Natural killer cell treated with Interleukin-12 subunit alpha and Interleukin-12 subunit beta and Interleukin-15 and Interleukin-18, amount 100 ng/mL, for 72 hours (primary cell): ENCODE measurements around the gene TMEM72. TPM values are rescaled to one million over a fixed set of nuclear protein-coding genes. Genes with fewer than 3 reads are reported as not detected.

ENCODE experiments used
- ATAC-seq, 2 donors: fragments of 150-1000 bp; cut with Tn5 transposase in 1 of 2; sonication (Bioruptor Pico), chemical (Tn5 transposase) in 1 of 2; 2 replicates each; pipeline ENCODE4 v1.10.0; 2021
- DNase-seq: peaks from one replicate; pipeline ENCODE4 v3.0.0; 2022; ENCODE audit warnings: low spot score
- H3K27ac Mint-ChIP-seq, 2 donors: 1 replicate in 1 of 2; 2 replicates in 1 of 2; pipeline ENCODE4 v1.8.0; 2022; ENCODE audit warnings: mixed read lengths in 2 of 2, mild to moderate bottlenecking in 1 of 2, moderate library complexity in 1 of 2
- H3K27me3 Mint-ChIP-seq, 2 donors: 1 replicate in 1 of 2; 2 replicates in 1 of 2; pipeline ENCODE4 v1.8.0; 2022; ENCODE audit warnings: mixed read lengths in 2 of 2
- H3K36me3 Mint-ChIP-seq: one replicate; pipeline ENCODE4 v1.8.0; 2022; ENCODE audit warnings: mixed read lengths
- H3K4me1 Mint-ChIP-seq, 2 donors: 1 replicate in 1 of 2; 2 replicates in 1 of 2; pipeline ENCODE4 v1.8.0; 2022; ENCODE audit warnings: low read depth in 2 of 2, mixed read lengths in 2 of 2, mild to moderate bottlenecking in 1 of 2
- H3K4me3 Mint-ChIP-seq: one replicate; pipeline ENCODE4 v1.8.0; 2022; ENCODE audit warnings: mixed read lengths
- H3K9me3 Mint-ChIP-seq: 2 replicates; pipeline ENCODE4 v1.8.0; 2022; ENCODE audit warnings: mixed read lengths
- total RNA-seq, 2 donors: library from RNA; stranded (reverse); gene quantifications; one replicate each; pipeline ENCODE4 v1.2.3, GENCODE V29; 2022

The TMEM72 gene
- total RNA-seq, 2 donors from 2014 or later: not detected

GRCh38 chr10:44916429-44916828, 5.3 kb downstream of the TMEM72 start:
- H3K4me3 Mint-ChIP-seq: no peak overlapping the region
- DNase-seq: no peak
- ATAC-seq: no peak
- no peaks in the 10 kb centered on the region for H3K9me3 Mint-ChIP-seq
- H3K4me1 Mint-ChIP-seq: peaks cover 10 to 17% of the 10 kb centered on the region in 2 donors
- peaks cover 0 to 7% of the 10 kb centered on the region in 2 donors for H3K27me3 Mint-ChIP-seq
- no peak overlapping the region for H3K27ac Mint-ChIP-seq
- no peaks in the 10 kb centered on the region for H3K36me3 Mint-ChIP-seq

DNA sequence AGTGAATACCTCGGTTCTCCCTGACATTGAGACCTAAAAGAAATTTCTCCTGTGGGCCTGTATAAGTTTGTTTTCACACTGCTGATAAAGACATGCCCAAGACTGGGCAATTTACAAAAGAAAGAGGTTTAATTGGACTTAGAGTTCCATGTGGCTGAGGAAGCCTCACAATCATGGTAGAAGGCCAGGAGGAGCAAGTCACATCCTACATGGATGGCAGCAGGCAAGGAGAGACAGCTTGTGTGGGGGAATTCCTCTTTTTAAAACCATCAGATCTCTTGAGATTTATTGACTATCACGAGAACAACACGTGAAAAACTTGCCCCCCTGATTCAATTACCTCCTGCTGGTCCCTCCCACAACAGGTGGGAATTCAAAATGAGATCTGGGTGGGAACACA, 6.7 kb downstream of the TMEM72 start:
- Mint-ChIP-seq H3K27ac (no peak overlapping the region), H3K36me3 (no peaks in the 10 kb centered on the region), H3K4me1 (peaks cover 10 to 17% of the 10 kb centered on the region in 2 donors), H3K4me3 (no peak overlapping the region), H3K9me3 (no peaks in the 10 kb centered on the region), H3K27me3 (peaks cover 0 to 7% of the 10 kb centered on the region in 2 donors)
- ATAC-seq: no peak
- no peak for DNase-seq

GRCh38 chr10:44920252-44920651, 9.1 kb downstream of the TMEM72 start:
- ATAC-seq: no peak
- Mint-ChIP-seq H3K9me3 (no peaks in the 10 kb centered on the region), H3K27ac (no peak overlapping the region), H3K4me3 (no peak overlapping the region), H3K4me1 (peaks cover 0 to 3% of the 10 kb centered on the region in 2 donors), H3K36me3 (no peaks in the 10 kb centered on the region), H3K27me3 (peaks cover 0 to 7% of the 10 kb centered on the region in 2 donors)
- no peak for DNase-seq

DNA sequence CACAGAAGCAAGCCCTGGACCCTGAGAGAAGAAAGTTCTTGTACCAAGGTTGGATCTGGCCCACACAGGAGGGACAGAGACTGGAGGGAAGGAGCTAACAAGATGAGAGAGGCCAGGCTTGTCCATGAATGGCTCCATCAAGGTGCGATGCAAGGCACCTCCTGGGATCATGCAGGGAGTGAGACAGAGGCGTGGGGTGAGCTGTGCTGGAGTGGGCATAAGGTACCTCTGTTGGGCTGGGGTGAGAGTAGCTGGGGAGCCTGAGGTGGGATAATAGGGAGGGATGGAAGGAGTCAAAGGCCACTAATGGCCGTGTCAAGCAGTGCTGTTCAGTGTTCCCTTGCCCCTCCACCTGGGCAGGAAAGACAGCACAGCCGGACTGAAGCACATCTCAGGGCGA, 9.9 kb downstream of the TMEM72 start:
- H3K4me1 Mint-ChIP-seq: peaks cover 0 to 3% of the 10 kb centered on the region in 2 donors
- H3K27me3 Mint-ChIP-seq: peaks cover 0 to 7% of the 10 kb centered on the region in 2 donors
- no peak for DNase-seq
- H3K4me3 Mint-ChIP-seq: no peak overlapping the region
- no peak overlapping the region for H3K27ac Mint-ChIP-seq
- no peaks in the 10 kb centered on the region for H3K9me3 Mint-ChIP-seq
- H3K36me3 Mint-ChIP-seq: no peaks in the 10 kb centered on the region
- peak in 1 of 2 donors; percentile 33 for ATAC-seq

GRCh38 chr10:44921506-44921905, 10.4 kb downstream of the TMEM72 start:
- no peak overlapping the region for H3K27ac Mint-ChIP-seq
- no peaks in the 10 kb centered on the region for H3K36me3 Mint-ChIP-seq
- H3K4me3 Mint-ChIP-seq: no peak overlapping the region
- no peak for DNase-seq
- peaks cover 0 to 7% of the 10 kb centered on the region in 2 donors for H3K27me3 Mint-ChIP-seq
- H3K4me1 Mint-ChIP-seq: peaks cover 0 to 3% of the 10 kb centered on the region in 2 donors
- no peaks in the 10 kb centered on the region for H3K9me3 Mint-ChIP-seq
- ATAC-seq: no peak

- Mint-ChIP-seq H3K36me3 (no peaks in the 10 kb centered on the region), H3K9me3 (no peaks in the 10 kb centered on the region), H3K4me1 (peaks cover 0 to 2% of the 10 kb centered on the region in 2 donors), H3K27me3 (peaks cover 0 to 6% of the 10 kb centered on the region in 2 donors), H3K4me3 (no peak overlapping the region), H3K27ac (no peak overlapping the region)
- DNase-seq: no peak
- ATAC-seq: no peak
Measured at GRCh38 chr10:44922021-44922420, 10.9 kb downstream of the TMEM72 start.

DNA sequence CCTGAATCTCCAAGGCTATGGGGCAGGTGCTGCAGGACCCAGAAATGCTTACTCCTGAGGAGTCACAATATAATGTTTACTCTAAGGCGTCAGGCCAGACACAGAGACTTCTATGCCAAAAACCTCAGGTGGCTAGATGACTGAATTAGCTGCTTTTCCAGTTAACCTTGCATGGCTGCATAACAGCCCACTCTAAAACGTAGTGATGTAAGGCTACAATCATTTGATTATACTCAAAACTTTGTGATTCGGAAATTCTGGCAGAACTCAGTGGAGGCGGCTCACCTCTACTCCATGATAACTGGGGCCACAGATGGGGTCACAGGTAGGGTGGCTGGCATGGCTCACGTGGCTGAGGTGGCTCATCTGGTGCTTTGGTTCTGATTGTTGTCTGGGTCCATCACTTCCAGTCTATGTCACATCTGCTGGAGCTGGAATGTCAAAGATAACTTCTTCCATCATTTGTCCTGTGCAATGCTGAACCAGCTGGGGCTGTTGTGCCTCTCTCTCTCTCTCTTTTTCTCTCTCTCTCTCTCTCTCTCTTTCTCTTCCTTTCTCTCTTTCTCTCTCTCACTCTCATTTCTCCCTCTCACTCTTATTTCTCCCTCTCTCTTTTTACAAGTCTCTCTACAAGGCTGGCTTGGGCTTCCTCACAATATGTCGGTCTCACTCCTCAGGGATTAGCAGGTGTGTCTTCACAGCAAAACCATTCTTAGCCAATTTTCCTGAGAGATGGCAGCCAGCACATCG, 11.8 kb downstream of the TMEM72 start:
- Mint-ChIP-seq H3K36me3 (no peaks in the 10 kb centered on the region), H3K9me3 (no peaks in the 10 kb centered on the region), H3K27ac (no peak overlapping the region), H3K4me3 (no peak overlapping the region), H3K27me3 (peaks cover 0 to under 1% of the 10 kb centered on the region in 2 donors), H3K4me1 (no peaks in the 10 kb centered on the region)
- DNase-seq (no peak), ATAC-seq (no peak)

DNA sequence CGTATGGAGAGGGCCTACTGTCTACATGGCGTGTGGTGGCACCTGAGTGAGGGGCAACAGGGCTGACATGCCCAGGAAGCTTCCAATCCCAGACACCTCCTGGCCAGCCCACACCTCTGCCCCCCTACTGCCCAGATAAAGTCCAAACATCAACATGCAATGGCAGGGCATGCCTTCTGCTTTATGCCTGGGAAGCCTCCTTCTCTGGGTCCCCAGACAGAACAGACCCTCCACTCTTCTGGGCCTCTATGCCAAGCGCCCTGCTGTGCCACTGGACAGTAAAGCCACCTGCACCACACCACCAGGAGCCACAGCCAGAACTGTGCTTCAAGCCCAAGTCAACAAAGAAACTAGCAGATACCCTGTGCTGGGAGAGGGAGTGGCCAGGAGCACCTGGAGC, 12.5 kb downstream of the TMEM72 start:
- no peak overlapping the region for H3K4me3 Mint-ChIP-seq
- H3K4me1 Mint-ChIP-seq: no peaks in the 10 kb centered on the region
- H3K9me3 Mint-ChIP-seq: no peaks in the 10 kb centered on the region
- H3K27ac Mint-ChIP-seq: no peak overlapping the region
- ATAC-seq (no peak), DNase-seq (no peak)
- no peaks in the 10 kb centered on the region for H3K36me3 Mint-ChIP-seq
- peaks cover 0 to 7% of the 10 kb centered on the region in 2 donors for H3K27me3 Mint-ChIP-seq

DNA sequence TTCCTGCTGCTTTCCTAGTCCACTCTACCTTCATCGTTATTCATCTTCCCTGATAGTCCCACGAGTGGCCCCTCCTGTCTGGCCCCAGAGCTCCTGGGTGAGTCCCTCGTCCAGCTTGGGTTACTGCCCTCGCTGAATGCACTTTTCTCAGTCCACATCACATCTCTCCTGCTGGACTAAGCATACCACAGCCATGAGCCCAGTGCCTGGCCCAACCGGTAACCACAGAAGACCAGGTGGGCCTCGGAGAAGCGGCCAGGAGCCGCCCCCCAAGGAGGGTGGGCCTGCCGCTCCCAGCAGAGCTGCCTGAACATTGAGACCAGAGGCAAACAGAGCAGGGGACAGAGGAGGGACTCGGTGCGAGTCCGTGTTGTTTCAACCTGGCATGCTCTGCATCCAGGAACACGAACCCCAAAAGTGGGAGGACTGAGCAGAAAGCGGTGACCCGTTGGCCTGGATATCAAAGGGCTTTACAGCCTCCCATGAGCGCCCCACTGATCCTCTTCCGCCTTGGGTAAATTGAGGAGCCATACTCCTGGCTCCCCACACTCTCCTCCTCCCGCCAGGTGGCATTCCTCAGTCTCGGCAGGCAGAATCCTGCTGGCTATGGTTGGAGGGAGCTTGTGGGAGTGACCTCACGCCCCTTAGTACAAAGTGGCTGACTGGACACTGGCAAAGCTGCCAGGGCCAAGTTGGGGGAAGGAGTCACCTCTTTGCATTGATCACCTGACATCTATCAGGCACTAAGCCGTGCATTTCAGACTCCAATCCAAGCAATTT, 13.3 kb downstream of the TMEM72 start:
- Mint-ChIP-seq H3K27ac (no peak overlapping the region), H3K27me3 (peaks cover 0 to 10% of the 10 kb centered on the region in 2 donors), H3K4me1 (no peaks in the 10 kb centered on the region), H3K36me3 (no peaks in the 10 kb centered on the region), H3K4me3 (no peak overlapping the region), H3K9me3 (no peaks in the 10 kb centered on the region)
- DNase-seq (no peak), ATAC-seq (no peak)

DNA sequence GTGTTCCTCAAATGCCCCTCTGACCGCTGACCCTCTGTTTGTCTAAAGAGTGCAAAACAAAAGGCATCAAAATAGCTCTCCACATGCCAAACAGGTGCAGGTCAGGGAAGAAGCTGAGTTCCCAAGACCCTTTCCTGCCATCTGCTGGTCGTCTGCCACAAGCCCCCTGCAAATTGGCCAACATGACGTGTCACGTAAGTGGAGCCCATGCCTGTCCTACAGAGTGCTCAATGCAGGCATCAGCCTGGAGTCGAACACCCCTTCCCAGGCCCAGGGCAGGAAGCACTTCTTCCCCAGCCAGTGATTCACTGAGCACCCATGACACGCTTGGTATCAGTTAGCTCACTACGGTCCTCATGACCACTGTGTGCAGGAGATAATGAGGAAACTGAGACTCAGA, 14.1 kb downstream of the TMEM72 start:
- no peak overlapping the region for H3K27ac Mint-ChIP-seq
- no peaks in the 10 kb centered on the region for H3K9me3 Mint-ChIP-seq
- ATAC-seq: no peak
- H3K4me3 Mint-ChIP-seq: no peak overlapping the region
- no peak for DNase-seq
- H3K36me3 Mint-ChIP-seq: no peaks in the 10 kb centered on the region
- H3K27me3 Mint-ChIP-seq: peaks cover 0 to 10% of the 10 kb centered on the region in 2 donors
- H3K4me1 Mint-ChIP-seq: no peaks in the 10 kb centered on the region

GRCh38 chr10:44925811-44926750, 14.9 kb downstream of the TMEM72 start:
- H3K27ac Mint-ChIP-seq: no peak overlapping the region
- DNase-seq (no peak), ATAC-seq (no peak)
- H3K36me3 Mint-ChIP-seq: no peaks in the 10 kb centered on the region
- peaks cover 0 to 10% of the 10 kb centered on the region in 2 donors for H3K27me3 Mint-ChIP-seq
- H3K9me3 Mint-ChIP-seq: no peaks in the 10 kb centered on the region
- no peak overlapping the region for H3K4me3 Mint-ChIP-seq
- peaks cover 0 to 2% of the 10 kb centered on the region in 2 donors for H3K4me1 Mint-ChIP-seq

GRCh38 chr10:44926751-44927351, 15.7 kb downstream of the TMEM72 start:
- Mint-ChIP-seq H3K27ac (no peak overlapping the region), H3K27me3 (peaks cover 0 to 10% of the 10 kb centered on the region in 2 donors), H3K4me1 (peaks cover 0 to 5% of the 10 kb centered on the region in 2 donors), H3K4me3 (no peak overlapping the region), H3K9me3 (no peaks in the 10 kb centered on the region), H3K36me3 (no peaks in the 10 kb centered on the region)
- no peak for DNase-seq
- ATAC-seq: no peak

DNA sequence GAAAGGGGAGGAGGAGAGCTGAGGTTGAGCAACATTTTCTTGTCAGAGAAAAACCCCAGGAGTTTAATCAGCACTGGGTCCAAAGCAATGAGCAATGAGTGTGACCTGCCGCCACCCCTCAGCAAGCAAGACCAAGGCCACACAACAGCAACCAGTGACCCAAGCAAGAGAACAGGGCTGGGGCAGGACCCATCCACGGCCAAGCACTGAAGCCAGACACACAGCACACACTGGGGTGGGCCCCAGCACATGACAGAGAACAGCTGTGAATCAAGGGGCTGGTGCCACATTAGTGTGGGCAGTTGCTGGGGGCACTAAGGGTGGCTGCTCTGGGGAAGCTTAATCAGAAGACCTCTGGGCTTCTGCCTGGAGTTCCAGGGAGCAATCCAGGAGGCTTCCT, 16.2 kb downstream of the TMEM72 start:
- no peak for ATAC-seq

More for the DNA sequence above, 16.2 kb downstream of the TMEM72 start:
- H3K4me3 Mint-ChIP-seq: no peak overlapping the region
- H3K36me3 Mint-ChIP-seq: no peaks in the 10 kb centered on the region
- peaks cover 0 to 10% of the 10 kb centered on the region in 2 donors for H3K27me3 Mint-ChIP-seq
- no peak overlapping the region for H3K27ac Mint-ChIP-seq
- DNase-seq: no peak
- H3K4me1 Mint-ChIP-seq: peaks cover 0 to 5% of the 10 kb centered on the region in 2 donors
- H3K9me3 Mint-ChIP-seq: no peaks in the 10 kb centered on the region
